Effector memory CD8-positive, alpha-beta T cell (primary cell): Measurements from ENCODE around the gene GNAT3.

Experiments used
- ATAC-seq: fragments of 150-1000 bp; cut with Tn5 transposase; replicated peaks from 2 replicates; pipeline ENCODE4 v1.10.0; 2021; ENCODE audit warnings: mild to moderate bottlenecking, moderate library complexity
- DNase-seq, 3 experiments: peaks; one replicate each; pipeline ENCODE4 v3.0.0; 2021
- H3K27ac Mint-ChIP-seq, 2 donors: one replicate each; pipeline ENCODE4 v1.8.0; 2022; ENCODE audit warnings: mild to moderate bottlenecking in 2 of 2, mixed read lengths in 2 of 2, moderate library complexity in 2 of 2
- H3K27me3 Mint-ChIP-seq, 2 donors: one replicate each; pipeline ENCODE4 v1.8.0; 2022; ENCODE audit warnings: mixed read lengths in 2 of 2
- H3K36me3 Mint-ChIP-seq: one replicate; pipeline ENCODE4 v1.8.0; 2022; ENCODE audit warnings: mild to moderate bottlenecking, moderate library complexity, mixed read lengths; ENCODE audit not compliant: insufficient read depth
- H3K4me1 Mint-ChIP-seq, 2 donors: one replicate each; pipeline ENCODE4 v1.8.0; 2022; ENCODE audit warnings: low read depth in 2 of 2, mixed read lengths in 2 of 2
- H3K4me3 Mint-ChIP-seq, 2 donors: one replicate each; pipeline ENCODE4 v1.8.0; 2022; ENCODE audit warnings: mild to moderate bottlenecking in 2 of 2, mixed read lengths in 2 of 2, moderate library complexity in 2 of 2
- H3K9me3 Mint-ChIP-seq, 2 donors: one replicate each; pipeline ENCODE4 v1.8.0; 2022; ENCODE audit warnings: mixed read lengths in 2 of 2

GNAT3 gene

DNA sequence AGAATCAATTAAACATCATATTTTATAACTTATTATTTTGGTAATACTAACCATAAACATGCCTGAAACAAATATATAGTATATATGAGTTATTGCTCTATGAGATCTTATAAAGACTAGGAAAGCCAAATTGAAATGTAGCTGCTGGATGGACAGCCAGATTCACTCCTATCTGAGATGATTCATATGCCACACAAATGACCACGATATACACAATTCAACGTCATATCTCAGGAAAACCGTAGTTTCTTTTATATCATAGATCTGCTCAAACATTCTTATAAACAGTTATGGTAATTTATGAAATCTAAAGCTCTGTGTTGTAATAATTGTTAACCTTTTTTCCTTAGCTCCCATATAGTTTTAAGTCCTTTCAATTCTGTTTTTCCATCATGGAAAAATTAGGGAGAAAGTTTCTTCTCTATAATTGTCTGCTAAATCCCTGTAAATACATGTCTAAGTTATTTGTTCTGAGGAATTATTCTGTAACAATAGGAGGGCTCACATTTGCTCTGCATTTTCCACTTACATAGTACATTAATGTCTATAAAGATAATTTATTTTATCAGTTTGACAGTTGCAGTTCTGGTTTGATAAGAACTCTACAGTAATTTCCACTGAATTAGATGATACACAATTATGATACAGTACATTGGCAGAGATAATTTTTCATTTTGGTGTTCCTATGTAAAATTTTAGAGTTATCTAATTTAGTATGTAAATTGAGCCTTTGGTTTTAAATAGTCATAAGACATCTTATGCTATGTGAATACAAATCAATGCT, 42.7 kb downstream of the GNAT3 start:
- DNase-seq: no peak
- Mint-ChIP-seq H3K27me3 (no peaks in the 10 kb centered on the region), H3K4me3 (no peak overlapping the region), H3K36me3 (no peaks in the 10 kb centered on the region), H3K9me3 (peaks cover 1 to 14% of the 10 kb centered on the region in 2 donors), H3K27ac (no peak overlapping the region), H3K4me1 (no peaks in the 10 kb centered on the region)
- ATAC-seq: no peak

DNA sequence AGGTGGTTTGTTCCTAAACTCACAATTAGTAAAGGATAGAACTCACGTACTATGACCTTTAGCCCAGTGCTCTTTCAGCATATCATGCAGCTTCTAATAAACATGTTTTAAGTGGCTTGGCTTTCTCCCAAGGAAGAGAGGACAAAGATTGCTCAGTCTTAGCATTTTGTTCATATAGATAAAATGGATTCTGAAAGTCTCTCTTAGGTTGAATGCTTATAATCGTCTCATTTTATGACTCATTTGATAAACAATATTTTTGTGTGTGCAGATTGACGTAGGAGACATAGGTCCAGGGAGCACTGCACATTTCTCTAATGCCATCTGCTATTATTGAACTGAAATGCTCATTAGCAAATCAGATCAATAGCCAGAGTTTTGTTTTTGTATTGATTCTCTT, 44.8 kb downstream of the GNAT3 start:
- H3K9me3 Mint-ChIP-seq: peaks cover 1 to 7% of the 10 kb centered on the region in 2 donors
- no peak overlapping the region for H3K4me3 Mint-ChIP-seq
- H3K27ac Mint-ChIP-seq: no peak overlapping the region
- DNase-seq (no peak), ATAC-seq (no peak)
- no peaks in the 10 kb centered on the region for H3K27me3 Mint-ChIP-seq
- no peaks in the 10 kb centered on the region for H3K36me3 Mint-ChIP-seq
- no peaks in the 10 kb centered on the region for H3K4me1 Mint-ChIP-seq

DNA sequence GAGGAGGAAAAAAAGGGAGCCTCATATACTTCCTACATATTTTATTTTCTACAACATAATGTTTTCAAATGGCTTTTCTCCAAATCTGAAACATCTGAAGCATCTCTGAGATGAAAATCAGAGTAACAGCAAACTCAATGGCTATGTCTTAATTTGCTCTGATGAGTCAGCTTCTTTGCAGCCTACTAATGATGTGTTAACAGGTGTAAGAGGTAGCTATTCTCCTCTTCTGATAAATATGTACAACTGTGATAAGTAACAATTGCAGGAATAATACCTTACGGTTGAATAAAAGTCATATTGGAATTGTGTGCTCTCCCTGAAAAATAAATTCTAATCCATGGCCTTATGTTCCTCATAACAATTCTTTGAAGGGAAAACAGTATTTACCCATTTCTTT, 45.2 kb downstream of the GNAT3 start:
- Mint-ChIP-seq H3K36me3 (no peaks in the 10 kb centered on the region), H3K27me3 (no peaks in the 10 kb centered on the region)
- no peak for DNase-seq

DNA sequence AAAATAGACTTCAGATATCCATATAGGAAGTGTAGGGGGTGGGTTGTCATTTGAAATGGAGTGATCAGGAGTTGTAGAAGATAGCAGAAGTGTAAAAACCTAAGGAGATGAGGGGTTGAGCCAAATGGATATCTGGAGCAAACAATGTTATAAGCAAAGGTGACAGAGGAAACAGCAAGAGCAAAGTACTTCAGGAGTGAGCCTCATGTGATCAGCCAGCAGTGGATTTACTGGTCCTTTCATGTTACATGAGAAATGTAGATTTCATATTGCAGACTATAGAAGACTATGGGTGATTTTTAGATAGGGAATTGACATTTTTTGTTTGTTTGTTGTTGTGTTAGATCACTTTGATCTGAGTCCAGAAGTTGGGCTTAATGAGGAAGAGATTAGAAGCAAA, 47.7 kb downstream of the GNAT3 start:
- H3K4me1 Mint-ChIP-seq: no peaks in the 10 kb centered on the region
- peaks cover 2 to 3% of the 10 kb centered on the region in 2 donors for H3K9me3 Mint-ChIP-seq
- no peak overlapping the region for H3K4me3 Mint-ChIP-seq
- no peaks in the 10 kb centered on the region for H3K27me3 Mint-ChIP-seq
- H3K36me3 Mint-ChIP-seq: no peaks in the 10 kb centered on the region
- no peak overlapping the region for H3K27ac Mint-ChIP-seq
- DNase-seq (no peak), ATAC-seq (no peak)

More for the DNA sequence above, 45.2 kb downstream of the GNAT3 start:
- ATAC-seq: no peak
- Mint-ChIP-seq H3K4me3 (no peak overlapping the region), H3K4me1 (no peaks in the 10 kb centered on the region), H3K9me3 (peaks cover 1 to 2% of the 10 kb centered on the region in 2 donors), H3K27ac (no peak overlapping the region)

DNA sequence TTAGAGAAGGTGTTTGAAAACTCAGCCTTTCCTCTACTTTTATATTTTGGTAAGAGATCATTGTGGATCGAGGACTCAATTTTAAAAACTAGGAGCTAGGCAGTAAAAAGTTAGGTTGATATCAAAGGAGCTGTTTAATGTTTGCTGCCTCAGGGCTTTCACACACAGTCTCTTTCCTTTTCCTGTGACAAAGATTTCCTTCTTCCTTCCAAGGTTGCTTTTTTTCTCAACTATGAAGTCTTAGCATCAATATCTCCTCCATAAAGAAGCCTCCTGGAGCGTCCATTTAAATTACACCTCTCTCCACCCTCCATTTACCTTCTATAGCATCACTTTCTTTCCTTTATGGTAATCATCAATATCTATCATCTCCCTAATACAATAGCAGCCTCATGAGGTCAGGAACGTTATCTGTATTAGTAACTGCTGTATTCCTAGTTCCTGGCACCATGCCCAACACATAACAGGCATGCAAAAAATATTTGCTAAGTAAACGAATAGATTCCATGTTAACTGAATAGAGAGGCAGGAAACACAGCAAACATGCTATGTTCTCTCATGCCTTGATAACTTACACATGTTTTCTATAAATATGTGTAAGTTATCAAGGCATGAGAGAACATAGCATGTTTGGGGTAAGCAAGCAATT, 48.5 kb downstream of the GNAT3 start:
- Mint-ChIP-seq H3K27ac (no peak overlapping the region), H3K4me1 (no peaks in the 10 kb centered on the region), H3K9me3 (peaks cover 6 to 7% of the 10 kb centered on the region in 2 donors), H3K4me3 (no peak overlapping the region), H3K36me3 (no peaks in the 10 kb centered on the region), H3K27me3 (no peaks in the 10 kb centered on the region)
- no peak for DNase-seq
- no peak for ATAC-seq

DNA sequence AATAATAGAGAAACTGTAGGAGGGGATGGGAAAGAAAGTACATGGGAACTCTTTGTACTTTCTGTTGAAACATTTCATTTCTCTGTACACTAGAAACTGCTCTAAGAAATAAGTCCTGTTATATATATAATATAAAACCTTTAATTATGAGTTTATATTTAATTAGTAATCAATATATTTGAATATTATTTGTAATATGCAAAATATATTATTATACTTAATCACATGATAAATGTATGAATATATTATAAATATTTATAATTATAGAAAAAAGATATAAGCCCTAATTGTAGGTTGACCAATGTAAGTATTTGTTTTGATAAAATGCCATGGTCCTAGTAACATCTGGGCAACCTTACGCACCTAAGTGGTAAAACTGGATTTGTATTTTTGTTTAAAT, 51.0 kb downstream of the GNAT3 start:
- no peak overlapping the region for H3K4me3 Mint-ChIP-seq
- no peak overlapping the region for H3K27ac Mint-ChIP-seq
- H3K36me3 Mint-ChIP-seq: no peaks in the 10 kb centered on the region
- DNase-seq: no peak
- no peaks in the 10 kb centered on the region for H3K4me1 Mint-ChIP-seq
- H3K9me3 Mint-ChIP-seq: peaks cover 6 to 7% of the 10 kb centered on the region in 2 donors
- no peak for ATAC-seq
- no peaks in the 10 kb centered on the region for H3K27me3 Mint-ChIP-seq

DNA sequence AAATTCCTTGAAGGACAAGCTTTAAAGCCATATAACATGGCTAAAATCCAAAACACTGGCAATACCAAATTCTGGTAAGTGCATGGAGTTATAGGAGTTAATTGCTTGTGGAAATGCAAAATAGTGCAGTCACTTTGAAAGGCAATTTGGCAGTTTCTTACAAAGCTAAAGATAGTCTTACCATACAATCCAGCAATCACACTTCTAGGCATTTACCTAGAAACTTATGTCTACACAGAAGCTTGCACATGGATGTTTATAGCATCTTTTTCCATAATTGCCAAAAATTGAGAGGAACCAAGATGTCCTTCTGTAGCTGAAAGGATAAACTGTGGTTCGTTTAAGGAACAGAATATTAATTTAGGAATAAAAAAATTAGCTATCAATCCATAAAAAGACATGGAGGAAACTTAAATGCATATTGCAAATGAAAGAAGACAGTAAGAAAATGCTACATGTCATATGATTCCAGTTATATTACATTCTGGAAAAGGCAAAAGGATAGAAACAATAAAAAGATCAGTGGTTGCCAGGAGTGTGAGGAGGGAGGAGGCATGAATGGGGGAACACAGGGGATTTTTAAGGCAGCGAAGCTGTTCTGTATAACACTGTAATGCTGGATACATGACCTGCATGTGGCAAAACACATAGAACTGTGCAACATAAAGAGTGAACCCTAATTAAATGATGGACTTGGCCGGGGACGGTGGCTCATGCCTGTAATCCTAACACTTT, 51.9 kb downstream of the GNAT3 start:
- Mint-ChIP-seq H3K27ac (no peak overlapping the region), H3K27me3 (no peaks in the 10 kb centered on the region), H3K36me3 (no peaks in the 10 kb centered on the region), H3K4me1 (no peaks in the 10 kb centered on the region), H3K9me3 (peaks cover 6 to 7% of the 10 kb centered on the region in 2 donors), H3K4me3 (no peak overlapping the region)
- DNase-seq (no peak), ATAC-seq (no peak)

DNA sequence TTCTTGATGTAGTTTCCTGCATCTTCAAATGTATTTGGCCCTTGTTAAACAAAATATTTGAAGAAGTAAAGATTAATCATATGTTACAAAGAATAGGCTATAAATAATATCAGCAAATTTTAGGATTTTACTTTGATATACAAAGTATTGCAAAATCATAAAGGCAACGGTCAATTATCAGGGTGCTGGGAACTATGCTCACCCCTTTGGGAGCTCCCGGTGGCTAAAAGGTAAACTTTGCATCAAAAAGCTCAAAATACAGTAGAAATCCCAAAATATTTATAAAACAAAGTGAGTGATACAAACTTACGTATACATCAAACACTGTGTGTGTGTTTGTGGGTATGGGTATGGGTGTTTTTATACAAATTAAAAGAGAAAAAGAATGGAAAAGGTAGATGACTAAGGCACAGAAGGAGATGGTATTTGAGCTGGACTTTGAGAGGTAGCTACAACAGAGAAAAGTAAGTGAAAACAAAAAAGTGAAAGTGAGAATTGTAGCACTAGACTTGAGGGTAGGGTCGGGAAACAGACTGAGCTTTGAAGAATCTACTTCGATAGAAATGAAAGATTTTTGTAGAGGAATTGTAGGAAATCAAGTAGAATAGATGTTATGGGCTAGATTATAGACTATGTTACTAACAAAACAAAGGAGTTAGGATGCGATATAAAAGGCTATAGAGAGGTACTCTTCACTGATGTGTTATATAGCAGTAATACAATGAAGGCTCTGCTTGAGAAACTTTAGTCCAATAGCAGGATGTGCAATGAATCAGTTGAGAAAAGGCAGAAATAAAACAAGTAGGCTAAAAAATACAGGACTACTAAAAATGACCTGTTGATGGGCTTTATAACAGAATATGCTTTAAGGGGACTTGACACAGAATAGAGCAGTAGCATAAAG, 52.8 kb downstream of the GNAT3 start:
- no peaks in the 10 kb centered on the region for H3K4me1 Mint-ChIP-seq
- DNase-seq: no peak
- H3K9me3 Mint-ChIP-seq: peaks cover 5 to 7% of the 10 kb centered on the region in 2 donors
- no peak overlapping the region for H3K27ac Mint-ChIP-seq
- ATAC-seq: no peak
- no peaks in the 10 kb centered on the region for H3K36me3 Mint-ChIP-seq
- no peak overlapping the region for H3K4me3 Mint-ChIP-seq
- H3K27me3 Mint-ChIP-seq: no peaks in the 10 kb centered on the region

DNA sequence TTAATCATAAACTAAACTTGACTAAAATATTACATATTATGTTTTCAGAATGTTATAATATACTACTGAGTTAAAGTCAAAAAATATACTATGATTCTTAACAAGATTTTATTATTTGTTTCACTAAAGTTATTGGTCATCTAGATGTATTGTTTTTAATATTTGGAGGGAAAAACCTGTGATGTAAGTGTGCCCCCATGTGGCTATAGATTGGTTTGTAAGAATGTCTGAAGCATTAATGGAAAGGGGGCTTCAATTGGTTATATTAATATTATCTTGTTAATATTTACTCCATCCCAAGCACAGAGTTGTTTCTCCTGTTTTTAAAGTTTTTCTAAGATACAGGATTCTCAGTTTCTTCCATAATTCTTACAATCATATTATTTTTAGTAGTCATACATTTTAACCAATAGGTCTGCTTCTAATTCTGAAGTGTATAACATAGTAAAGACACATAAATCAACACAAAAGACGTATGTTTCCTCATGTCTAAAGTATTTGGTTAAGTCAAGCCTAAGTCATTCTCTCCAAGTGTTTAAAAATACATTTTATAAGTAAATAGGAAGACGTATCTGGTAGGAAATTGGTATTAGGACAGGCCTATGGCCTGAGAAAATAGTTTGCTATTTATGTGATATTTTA, 58.0 kb downstream of the GNAT3 start:
- no peak for DNase-seq
- Mint-ChIP-seq H3K36me3 (no peaks in the 10 kb centered on the region), H3K9me3 (peaks cover 0 to 4% of the 10 kb centered on the region in 2 donors), H3K4me1 (no peaks in the 10 kb centered on the region), H3K4me3 (no peak overlapping the region), H3K27me3 (no peaks in the 10 kb centered on the region), H3K27ac (no peak overlapping the region)
- no peak for ATAC-seq

DNA sequence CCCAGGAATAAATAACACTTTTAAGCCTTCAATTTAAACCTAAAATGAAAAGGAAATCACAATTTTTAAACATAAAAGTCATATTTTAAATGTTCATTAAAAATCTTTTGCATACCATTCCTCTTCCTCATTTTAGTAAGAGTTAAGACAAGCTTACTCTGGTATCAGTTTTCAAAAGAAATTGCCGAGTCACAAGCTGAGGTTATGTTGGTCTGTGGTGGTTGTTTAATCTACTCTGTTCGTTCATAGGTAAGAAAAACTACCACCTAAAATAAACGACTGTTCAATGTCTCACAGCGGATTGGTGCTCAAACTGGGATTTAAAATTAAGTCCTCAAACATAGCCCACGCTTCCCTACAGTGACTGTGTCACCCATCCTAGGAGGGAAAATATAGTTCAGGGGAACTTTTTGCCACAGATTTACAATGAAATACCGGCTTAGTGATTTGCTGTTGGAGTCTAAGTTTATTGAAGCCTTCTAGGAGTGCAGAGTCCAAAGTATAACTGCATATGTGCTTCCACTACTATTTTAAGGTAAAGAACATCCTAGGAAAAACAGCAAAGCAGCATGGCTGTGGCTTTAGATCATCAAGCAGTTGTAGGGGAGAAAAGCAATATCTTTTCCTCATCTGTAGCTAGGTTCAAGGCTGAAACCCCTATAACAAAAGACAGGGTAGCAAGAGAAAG, 61.1 kb downstream of the GNAT3 start:
- DNase-seq (no peak), ATAC-seq (no peak)
- H3K4me1 Mint-ChIP-seq: no peaks in the 10 kb centered on the region
- H3K27me3 Mint-ChIP-seq: no peaks in the 10 kb centered on the region
- H3K36me3 Mint-ChIP-seq: no peaks in the 10 kb centered on the region
- H3K4me3 Mint-ChIP-seq: no peak overlapping the region
- H3K27ac Mint-ChIP-seq: no peak overlapping the region
- peaks cover 2 to 14% of the 10 kb centered on the region in 2 donors for H3K9me3 Mint-ChIP-seq

DNA sequence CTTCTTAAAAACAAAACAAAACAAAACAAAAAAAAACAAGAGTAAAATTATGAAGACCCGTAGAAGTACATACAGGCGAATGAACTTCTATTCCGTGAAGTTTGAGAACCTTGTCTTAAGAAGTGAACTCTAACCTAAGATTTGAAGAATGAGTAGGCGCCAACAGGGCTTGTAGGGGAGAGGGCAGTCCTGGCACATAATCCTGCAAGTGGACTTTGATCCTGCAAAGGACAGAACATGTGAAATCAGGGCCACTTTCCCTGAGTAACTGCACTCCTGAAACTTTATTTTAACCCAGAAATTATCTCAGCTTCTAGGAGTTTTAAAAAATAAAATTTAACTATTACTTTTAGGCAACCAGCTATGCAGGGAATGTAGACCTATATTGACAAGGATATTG, 62.0 kb downstream of the GNAT3 start:
- Mint-ChIP-seq H3K36me3 (no peaks in the 10 kb centered on the region), H3K4me3 (no peak overlapping the region), H3K4me1 (no peaks in the 10 kb centered on the region), H3K27ac (no peak overlapping the region), H3K27me3 (no peaks in the 10 kb centered on the region), H3K9me3 (peaks cover 2 to 16% of the 10 kb centered on the region in 2 donors)
- ATAC-seq: no peak
- DNase-seq: no peak

DNA sequence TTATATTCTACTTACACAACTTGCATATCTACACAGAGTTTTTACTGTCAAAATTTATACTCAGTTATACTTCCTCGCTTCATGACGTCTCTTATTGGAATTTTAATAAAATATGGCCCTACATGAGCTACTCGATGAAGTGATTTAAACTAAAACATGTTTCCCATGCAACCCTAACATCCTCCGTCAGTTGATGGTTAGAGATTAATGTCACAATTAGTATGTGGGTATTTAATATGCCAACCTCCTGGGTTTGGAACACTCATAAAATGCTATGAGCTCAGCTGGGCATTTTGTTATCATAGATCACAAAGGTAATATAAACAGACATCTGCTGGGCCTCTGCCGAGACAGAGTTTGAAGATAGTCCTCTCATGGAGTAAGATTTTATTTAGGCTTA, 66.5 kb downstream of the GNAT3 start:
- peaks cover 6 to 32% of the 10 kb centered on the region in 2 donors for H3K9me3 Mint-ChIP-seq
- ATAC-seq: no peak
- H3K36me3 Mint-ChIP-seq: no peaks in the 10 kb centered on the region
- no peaks in the 10 kb centered on the region for H3K27me3 Mint-ChIP-seq
- no peak overlapping the region for H3K4me3 Mint-ChIP-seq
- no peak overlapping the region for H3K27ac Mint-ChIP-seq
- DNase-seq: no peak
- no peaks in the 10 kb centered on the region for H3K4me1 Mint-ChIP-seq
